ENCODE measurements around the gene GSK3A. TPM values are rescaled to one million over a fixed set of nuclear protein-coding genes. Genes with fewer than 3 reads are reported as not detected.

GSK3A gene
- total RNA-seq, 1 donor from 2014 or later, result 50.3 TPM

DNA sequence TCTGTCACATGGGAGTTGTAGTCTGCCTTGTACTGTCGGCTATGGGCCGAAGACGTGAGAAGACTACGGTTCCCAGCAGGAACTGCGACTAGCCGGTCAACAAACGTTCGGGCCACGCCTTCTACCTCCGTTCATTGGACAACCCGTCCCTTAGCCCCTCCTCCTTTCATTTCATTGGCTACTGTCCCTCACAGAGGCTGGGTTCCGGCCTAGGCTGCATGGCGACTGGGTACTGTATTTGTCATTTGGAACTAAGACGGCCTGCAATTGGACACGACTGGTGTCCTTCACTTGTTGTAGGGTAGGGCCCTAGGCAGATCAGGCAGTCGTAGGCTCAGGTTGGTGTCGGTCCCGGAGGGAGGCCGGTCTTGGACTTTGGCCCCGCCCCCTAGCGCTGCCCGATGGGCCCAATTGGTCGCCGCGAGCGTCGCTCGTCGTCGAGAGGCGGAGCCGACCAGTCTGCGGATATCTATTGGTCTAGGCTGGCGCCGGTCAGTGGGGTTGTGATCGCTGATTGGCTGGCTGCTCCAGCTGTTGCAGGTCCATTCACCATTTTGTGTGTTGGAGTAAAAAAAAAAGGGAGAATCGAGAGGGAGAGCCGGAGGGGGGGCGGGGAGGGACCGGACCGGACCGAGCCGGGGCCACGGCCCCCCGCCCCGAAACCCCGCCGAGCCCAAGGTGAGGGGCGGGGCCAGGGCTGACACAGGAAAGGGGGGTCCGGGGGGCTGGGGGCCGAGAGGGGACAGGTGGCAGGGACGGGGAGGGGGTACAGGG, 26.5 kb upstream of the GSK3A start, which contains the start of gene CIC:
TSS of gene CIC (plus strand) at position 549 of the 774 bp plus-strand sequence. CDS start 2,532 bp downstream, outside the sequence.
- Histone ChIP-seq H4K20me1 (ENCODE audit: insufficient read depth, low read length) (no peaks in the 10 kb centered on the region), H3K9ac (ENCODE audit: low read length) (peak within 1 kb of the TSS; percentile 95), H3K9me3 (ENCODE audit: insufficient read depth, low read depth, low read length) (no peaks in the 10 kb centered on the region), H3K4me2 (ENCODE audit: low read length) (peak within 1 kb of the TSS; percentile 100), H3K36me3 (ENCODE audit: insufficient read depth, low read length) (no peaks in the 10 kb centered on the region), H3K4me3 (ENCODE audit: insufficient read depth, low read depth, low read length) (peak within 1 kb of the TSS; percentile 86), H3K4me1 (ENCODE audit: insufficient read depth, low read length) (peaks cover 25% of the 10 kb centered on the region), H3K27ac (ENCODE audit: low read depth, low read length) (peak within 1 kb of the TSS; percentile 100), H2AFZ (ENCODE audit: low read depth, low read length) (peak within 1 kb of the TSS; percentile 84), H3K27me3 (ENCODE audit: insufficient read depth, low read length) (no peaks in the 10 kb centered on the region), H3K79me2 (ENCODE audit: insufficient read depth, low read length) (peaks cover 46% of the 10 kb centered on the region)
- FAIRE-seq (peak; percentile 97), DNase-seq (ENCODE audit: low read depth) (peak; percentile 100)
- Mint-ChIP-seq H3K36me3 (ENCODE audit: low read depth, unreplicated experiment) (peaks cover 4% of the 10 kb centered on the region), H3K4me3 (ENCODE audit: unreplicated experiment) (peak within 1 kb of the TSS; percentile 86), H3K27ac (ENCODE audit: unreplicated experiment) (peak within 1 kb of the TSS; percentile 92), H3K27me3 (ENCODE audit: low read depth, unreplicated experiment) (no peaks in the 10 kb centered on the region), H3K9me3 (ENCODE audit: unreplicated experiment) (no peaks in the 10 kb centered on the region), H3K4me1 (ENCODE audit: low read depth, unreplicated experiment) (peaks cover 15% of the 10 kb centered on the region)
- no peak for TF ChIP-seq EZH2 (IDR thresholded peaks at IDR 0.05; ENCODE audit: insufficient read depth, low read length)
- TF ChIP-seq, protein P1, sequence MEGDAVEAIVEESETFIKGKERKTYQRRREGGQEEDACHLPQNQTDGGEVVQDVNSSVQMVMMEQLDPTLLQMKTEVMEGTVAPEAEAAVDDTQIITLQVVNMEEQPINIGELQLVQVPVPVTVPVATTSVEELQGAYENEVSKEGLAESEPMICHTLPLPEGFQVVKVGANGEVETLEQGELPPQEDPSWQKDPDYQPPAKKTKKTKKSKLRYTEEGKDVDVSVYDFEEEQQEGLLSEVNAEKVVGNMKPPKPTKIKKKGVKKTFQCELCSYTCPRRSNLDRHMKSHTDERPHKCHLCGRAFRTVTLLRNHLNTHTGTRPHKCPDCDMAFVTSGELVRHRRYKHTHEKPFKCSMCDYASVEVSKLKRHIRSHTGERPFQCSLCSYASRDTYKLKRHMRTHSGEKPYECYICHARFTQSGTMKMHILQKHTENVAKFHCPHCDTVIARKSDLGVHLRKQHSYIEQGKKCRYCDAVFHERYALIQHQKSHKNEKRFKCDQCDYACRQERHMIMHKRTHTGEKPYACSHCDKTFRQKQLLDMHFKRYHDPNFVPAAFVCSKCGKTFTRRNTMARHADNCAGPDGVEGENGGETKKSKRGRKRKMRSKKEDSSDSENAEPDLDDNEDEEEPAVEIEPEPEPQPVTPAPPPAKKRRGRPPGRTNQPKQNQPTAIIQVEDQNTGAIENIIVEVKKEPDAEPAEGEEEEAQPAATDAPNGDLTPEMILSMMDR (IDR thresholded peaks at IDR 0.05; ENCODE audit: insufficient read depth, low read depth, low read length), result no peak

DNA sequence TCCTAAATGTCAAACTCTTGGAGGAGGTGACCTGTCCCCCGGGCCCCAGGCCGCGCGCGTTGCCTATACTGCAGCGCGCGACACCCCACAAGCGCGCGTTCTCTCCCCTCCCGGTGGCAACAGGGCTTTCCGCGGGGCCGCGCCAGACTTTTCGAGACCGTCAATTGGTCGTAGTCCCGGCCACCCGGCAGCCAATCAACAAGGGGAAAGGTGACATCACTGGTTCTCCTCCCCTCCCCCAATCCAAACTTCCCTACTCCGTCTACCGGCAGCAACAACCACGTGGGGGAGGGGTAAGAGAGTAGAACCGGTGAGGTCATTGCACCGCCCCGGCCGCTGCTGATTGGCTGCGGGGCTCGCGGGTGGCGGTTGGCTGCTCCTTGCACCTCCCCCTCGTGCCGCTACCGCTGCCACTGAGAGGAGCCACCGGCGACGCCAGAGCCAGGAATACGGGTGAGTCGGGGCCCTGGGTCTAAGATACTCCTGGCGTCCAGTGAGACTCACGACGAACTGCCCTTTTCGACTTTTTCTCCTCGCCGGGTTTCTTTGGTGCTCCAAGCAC, 25.8 kb upstream of the GSK3A start:
- Histone ChIP-seq H3K9me3 (ENCODE audit: insufficient read depth, low read depth, low read length) (no peaks in the 10 kb centered on the region), H3K4me3 (ENCODE audit: insufficient read depth, low read depth, low read length) (peak overlapping the region; percentile 81), H3K27ac (ENCODE audit: low read depth, low read length) (peak overlapping the region; percentile 100), H4K20me1 (ENCODE audit: insufficient read depth, low read length) (no peaks in the 10 kb centered on the region), H3K9ac (ENCODE audit: low read length) (peak overlapping the region; percentile 95), H3K27me3 (ENCODE audit: insufficient read depth, low read length) (no peaks in the 10 kb centered on the region), H3K4me2 (ENCODE audit: low read length) (peak overlapping the region; percentile 94), H2AFZ (ENCODE audit: low read depth, low read length) (peak overlapping the region; percentile 84), H3K4me1 (ENCODE audit: insufficient read depth, low read length) (peaks cover 25% of the 10 kb centered on the region), H3K79me2 (ENCODE audit: insufficient read depth, low read length) (peaks cover 39% of the 10 kb centered on the region), H3K36me3 (ENCODE audit: insufficient read depth, low read length) (no peaks in the 10 kb centered on the region)
- TF ChIP-seq, protein P1 (IDR thresholded peaks at IDR 0.05; ENCODE audit: insufficient read depth, low read depth, low read length), result no peak
- no peak for TF ChIP-seq EZH2 (IDR thresholded peaks at IDR 0.05; ENCODE audit: insufficient read depth, low read length)
- Mint-ChIP-seq H3K27me3 (ENCODE audit: low read depth, unreplicated experiment) (no peaks in the 10 kb centered on the region), H3K4me3 (ENCODE audit: unreplicated experiment) (no peak overlapping the region), H3K4me1 (ENCODE audit: low read depth, unreplicated experiment) (peaks cover 15% of the 10 kb centered on the region), H3K36me3 (ENCODE audit: low read depth, unreplicated experiment) (peaks cover 4% of the 10 kb centered on the region), H3K27ac (ENCODE audit: unreplicated experiment) (no peak overlapping the region), H3K9me3 (ENCODE audit: unreplicated experiment) (no peaks in the 10 kb centered on the region)
- no peak for FAIRE-seq
- peak; percentile 96 for DNase-seq (ENCODE audit: low read depth)
